ENCODE data around the gene SLC35F3.

DNA sequence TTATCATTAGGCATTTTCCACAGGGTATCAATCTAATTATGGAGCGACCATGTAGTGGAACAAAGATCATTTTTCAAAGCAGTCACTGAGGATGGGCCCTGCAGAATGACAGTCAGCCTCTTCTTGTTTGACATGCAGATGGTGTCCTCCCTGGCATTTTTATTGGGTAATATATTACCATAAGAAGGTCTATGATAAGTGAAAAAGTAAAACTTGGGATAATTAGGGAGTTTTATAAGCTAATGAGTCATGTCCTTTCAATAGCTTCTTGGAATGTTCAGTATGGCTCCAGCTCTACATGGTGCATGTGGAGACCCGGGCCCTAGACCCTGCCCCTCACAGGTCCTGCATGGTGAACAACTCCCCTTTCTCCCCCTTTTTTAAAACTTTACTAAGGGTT lies 236.5 kb downstream of the SLC35F3 start:
- TF ChIP-seq, protein P1, sequence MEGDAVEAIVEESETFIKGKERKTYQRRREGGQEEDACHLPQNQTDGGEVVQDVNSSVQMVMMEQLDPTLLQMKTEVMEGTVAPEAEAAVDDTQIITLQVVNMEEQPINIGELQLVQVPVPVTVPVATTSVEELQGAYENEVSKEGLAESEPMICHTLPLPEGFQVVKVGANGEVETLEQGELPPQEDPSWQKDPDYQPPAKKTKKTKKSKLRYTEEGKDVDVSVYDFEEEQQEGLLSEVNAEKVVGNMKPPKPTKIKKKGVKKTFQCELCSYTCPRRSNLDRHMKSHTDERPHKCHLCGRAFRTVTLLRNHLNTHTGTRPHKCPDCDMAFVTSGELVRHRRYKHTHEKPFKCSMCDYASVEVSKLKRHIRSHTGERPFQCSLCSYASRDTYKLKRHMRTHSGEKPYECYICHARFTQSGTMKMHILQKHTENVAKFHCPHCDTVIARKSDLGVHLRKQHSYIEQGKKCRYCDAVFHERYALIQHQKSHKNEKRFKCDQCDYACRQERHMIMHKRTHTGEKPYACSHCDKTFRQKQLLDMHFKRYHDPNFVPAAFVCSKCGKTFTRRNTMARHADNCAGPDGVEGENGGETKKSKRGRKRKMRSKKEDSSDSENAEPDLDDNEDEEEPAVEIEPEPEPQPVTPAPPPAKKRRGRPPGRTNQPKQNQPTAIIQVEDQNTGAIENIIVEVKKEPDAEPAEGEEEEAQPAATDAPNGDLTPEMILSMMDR (IDR thresholded peaks at IDR 0.05; ENCODE audit: poor library complexity), result no peak
- no peak for TF ChIP-seq EZH2phosphoT487 (IDR thresholded peaks at IDR 0.05; ENCODE audit: low read depth, severe bottlenecking, unreplicated experiment)
